Duodenal mucosa (tissue), 2 donors: ENCODE measurements around the gene PTPRJ.

Experiments
- H3K27ac ChIP-seq: one replicate; pipeline ENCODE4 v1.7.0; 2013; ENCODE audit warnings: low read depth, low read length
- H3K27me3 ChIP-seq, 2 donors: one replicate each; pipeline ENCODE4 v1.7.0; 2013; ENCODE audit warnings: low read length in 2 of 2, control low read depth in 1 of 2; ENCODE audit not compliant: insufficient read depth in 2 of 2, control insufficient read depth in 1 of 2
- H3K36me3 ChIP-seq, 2 donors: one replicate each; pipeline ENCODE4 v1.7.0; 2013; ENCODE audit warnings: low read length in 2 of 2, control low read depth in 1 of 2; ENCODE audit not compliant: insufficient read depth in 2 of 2, control insufficient read depth in 1 of 2
- H3K4me1 ChIP-seq, 2 donors: one replicate each; pipeline ENCODE4 v1.7.0; 2013; ENCODE audit warnings: low read length in 2 of 2, control low read depth in 1 of 2; ENCODE audit not compliant: insufficient read depth in 2 of 2, control insufficient read depth in 1 of 2
- H3K4me3 ChIP-seq, 2 donors: one replicate each; pipeline ENCODE4 v1.7.0; 2013; ENCODE audit warnings: low read length in 2 of 2, low read depth in 1 of 2
- H3K9ac ChIP-seq, 2 donors: one replicate each; pipeline ENCODE4 v1.7.0; 2013; ENCODE audit warnings: low read length in 2 of 2, low read depth in 1 of 2
- H3K9me3 ChIP-seq, 2 donors: one replicate each; pipeline ENCODE4 v1.7.0; 2013; ENCODE audit warnings: low read length in 2 of 2, control low read depth in 1 of 2; ENCODE audit not compliant: control insufficient read depth in 1 of 2

Gene PTPRJ

GRCh38 chr11:48099916-48100446, 119.6 kb downstream of the PTPRJ start:
- H3K9ac ChIP-seq, result no peak overlapping the region
- H3K36me3 ChIP-seq, result no peaks in the 10 kb centered on the region
- H3K4me3 ChIP-seq, result no peak overlapping the region
- peaks cover 33 to 50% of the 10 kb centered on the region in 2 donors for H3K4me1 ChIP-seq
- H3K27me3 ChIP-seq, result no peaks in the 10 kb centered on the region
- no peak overlapping the region for H3K27ac ChIP-seq
- no peaks in the 10 kb centered on the region for H3K9me3 ChIP-seq

- Histone ChIP-seq H3K4me1 (peaks cover 41 to 53% of the 10 kb centered on the region in 2 donors), H3K36me3 (no peaks in the 10 kb centered on the region), H3K9ac (peak overlapping the region; percentile 2 to 17), H3K4me3 (peak overlapping the region; percentile 34 to 55), H3K27me3 (no peaks in the 10 kb centered on the region), H3K9me3 (no peaks in the 10 kb centered on the region), H3K27ac (peak overlapping the region; percentile 30)
These were observed 120.8 kb downstream of the PTPRJ start for GRCh38 chr11:48101044-48101733.

GRCh38 chr11:48101958-48102357, 121.6 kb downstream of the PTPRJ start:
- Histone ChIP-seq H3K4me1 (peaks cover 41 to 48% of the 10 kb centered on the region in 2 donors), H3K27ac (no peak overlapping the region), H3K9ac (peak overlapping the region in 1 of 2 donors; percentile 2), H3K9me3 (no peaks in the 10 kb centered on the region), H3K36me3 (no peaks in the 10 kb centered on the region), H3K4me3 (peak overlapping the region in 1 of 2 donors; percentile 34), H3K27me3 (no peaks in the 10 kb centered on the region)

- Histone ChIP-seq H3K27ac (peak overlapping the region; percentile 15), H3K27me3 (no peaks in the 10 kb centered on the region), H3K4me3 (no peak overlapping the region), H3K9me3 (no peaks in the 10 kb centered on the region), H3K36me3 (no peaks in the 10 kb centered on the region), H3K4me1 (peaks cover 46 to 51% of the 10 kb centered on the region in 2 donors), H3K9ac (peak overlapping the region in 1 of 2 donors; percentile 9)
These were observed 123.5 kb downstream of the PTPRJ start for GRCh38 chr11:48103621-48104567.

- no peak overlapping the region for H3K4me3 ChIP-seq
- no peaks in the 10 kb centered on the region for H3K9me3 ChIP-seq
- H3K9ac ChIP-seq, result no peak overlapping the region
- H3K27me3 ChIP-seq, result no peaks in the 10 kb centered on the region
- no peak overlapping the region for H3K27ac ChIP-seq
- no peaks in the 10 kb centered on the region for H3K36me3 ChIP-seq
- peaks cover 48 to 52% of the 10 kb centered on the region in 2 donors for H3K4me1 ChIP-seq
These were observed 124.2 kb downstream of the PTPRJ start for GRCh38 chr11:48104568-48104924.

GRCh38 chr11:48105096-48105990, 125.0 kb downstream of the PTPRJ start:
- Histone ChIP-seq H3K27ac (no peak overlapping the region), H3K36me3 (no peaks in the 10 kb centered on the region), H3K4me3 (no peak overlapping the region), H3K4me1 (peaks cover 48 to 55% of the 10 kb centered on the region in 2 donors), H3K27me3 (no peaks in the 10 kb centered on the region), H3K9me3 (no peaks in the 10 kb centered on the region), H3K9ac (no peak overlapping the region)

- Histone ChIP-seq H3K4me3 (no peak overlapping the region), H3K4me1 (peaks cover 43 to 50% of the 10 kb centered on the region in 2 donors), H3K36me3 (no peaks in the 10 kb centered on the region), H3K9ac (no peak overlapping the region), H3K9me3 (no peaks in the 10 kb centered on the region), H3K27me3 (no peaks in the 10 kb centered on the region), H3K27ac (no peak overlapping the region)
These were observed 125.8 kb downstream of the PTPRJ start for GRCh38 chr11:48106166-48106565.

GRCh38 chr11:48107188-48107704, 126.9 kb downstream of the PTPRJ start:
- no peaks in the 10 kb centered on the region for H3K36me3 ChIP-seq
- no peaks in the 10 kb centered on the region for H3K27me3 ChIP-seq
- H3K27ac ChIP-seq, result no peak overlapping the region
- no peaks in the 10 kb centered on the region for H3K9me3 ChIP-seq
- H3K9ac ChIP-seq, result no peak overlapping the region
- H3K4me1 ChIP-seq, result peaks cover 32 to 39% of the 10 kb centered on the region in 2 donors
- H3K4me3 ChIP-seq, result no peak overlapping the region

- Histone ChIP-seq H3K9ac (no peak overlapping the region), H3K4me1 (peaks cover 32 to 33% of the 10 kb centered on the region in 2 donors), H3K27ac (peak overlapping the region; percentile 26), H3K4me3 (no peak overlapping the region), H3K9me3 (no peaks in the 10 kb centered on the region), H3K36me3 (no peaks in the 10 kb centered on the region), H3K27me3 (no peaks in the 10 kb centered on the region)
These were observed 128.1 kb downstream of the PTPRJ start for GRCh38 chr11:48108231-48109045.
